ENCODE measurements around the gene TMEM250.
A peak's percentile ranks its signal among the peaks of the same experiment; 100 is the strongest.

The TMEM250 gene

GRCh38 chr9:136090768-136091581 is 27.7 kb downstream of the TMEM250 start:
- no peak for DNase-seq (ENCODE audit: low spot score in 2 of 2)
- no peak for ATAC-seq (replicated peaks; ENCODE audit: extremely low read depth, poor library complexity, severe bottlenecking)
- Mint-ChIP-seq H3K36me3 (ENCODE audit: insufficient read depth) (peaks cover 1% of the 10 kb centered on the region), H3K27ac (ENCODE audit: low read depth) (no peak overlapping the region), H3K9me3 (no peaks in the 10 kb centered on the region), H3K4me1 (peaks cover 30% of the 10 kb centered on the region), H3K27me3 (no peaks in the 10 kb centered on the region), H3K4me3 (no peak overlapping the region)

GRCh38 chr9:136090056-136090735 is 28.5 kb downstream of the TMEM250 start:
- Mint-ChIP-seq H3K4me3 (no peak overlapping the region), H3K36me3 (ENCODE audit: insufficient read depth) (peaks cover 1% of the 10 kb centered on the region), H3K9me3 (no peaks in the 10 kb centered on the region), H3K27ac (ENCODE audit: low read depth) (no peak overlapping the region), H3K27me3 (no peaks in the 10 kb centered on the region), H3K4me1 (peaks cover 30% of the 10 kb centered on the region)
- DNase-seq (ENCODE audit: low spot score in 2 of 2) (no peak), ATAC-seq (replicated peaks; ENCODE audit: extremely low read depth, poor library complexity, severe bottlenecking) (no peak)

GRCh38 chr9:136089697-136090045 is 29.0 kb downstream of the TMEM250 start:
- no peak overlapping the region for H3K27ac Mint-ChIP-seq (ENCODE audit: low read depth)
- no peak for DNase-seq (ENCODE audit: low spot score in 2 of 2)
- H3K36me3 Mint-ChIP-seq (ENCODE audit: insufficient read depth): peaks cover 1% of the 10 kb centered on the region
- H3K4me1 Mint-ChIP-seq: peaks cover 32% of the 10 kb centered on the region
- no peak for ATAC-seq (replicated peaks; ENCODE audit: extremely low read depth, poor library complexity, severe bottlenecking)
- no peak overlapping the region for H3K4me3 Mint-ChIP-seq
- no peaks in the 10 kb centered on the region for H3K27me3 Mint-ChIP-seq
- no peaks in the 10 kb centered on the region for H3K9me3 Mint-ChIP-seq

GRCh38 chr9:136088939-136089696 is 29.6 kb downstream of the TMEM250 start:
- ATAC-seq (replicated peaks; ENCODE audit: extremely low read depth, poor library complexity, severe bottlenecking) (peak; percentile 44), DNase-seq (ENCODE audit: low spot score in 2 of 2) (no peak)
- Mint-ChIP-seq H3K4me3 (no peak overlapping the region), H3K4me1 (peaks cover 37% of the 10 kb centered on the region), H3K27ac (ENCODE audit: low read depth) (no peak overlapping the region), H3K9me3 (no peaks in the 10 kb centered on the region), H3K27me3 (no peaks in the 10 kb centered on the region), H3K36me3 (ENCODE audit: insufficient read depth) (peaks cover 1% of the 10 kb centered on the region)

GRCh38 chr9:136088481-136088938 is 30.2 kb downstream of the TMEM250 start:
- no peak overlapping the region for H3K4me3 Mint-ChIP-seq
- H3K4me1 Mint-ChIP-seq: peaks cover 35% of the 10 kb centered on the region
- no peak for DNase-seq (ENCODE audit: low spot score in 2 of 2)
- no peaks in the 10 kb centered on the region for H3K9me3 Mint-ChIP-seq
- peaks cover 1% of the 10 kb centered on the region for H3K36me3 Mint-ChIP-seq (ENCODE audit: insufficient read depth)
- H3K27me3 Mint-ChIP-seq: no peaks in the 10 kb centered on the region
- ATAC-seq (replicated peaks; ENCODE audit: extremely low read depth, poor library complexity, severe bottlenecking): no peak
- no peak overlapping the region for H3K27ac Mint-ChIP-seq (ENCODE audit: low read depth)

GRCh38 chr9:136087741-136088480 is 30.8 kb downstream of the TMEM250 start:
- no peaks in the 10 kb centered on the region for H3K27me3 Mint-ChIP-seq

GRCh38 chr9:136086951-136087740 is 31.5 kb downstream of the TMEM250 start:
- no peaks in the 10 kb centered on the region for H3K9me3 Mint-ChIP-seq
- ATAC-seq (replicated peaks; ENCODE audit: extremely low read depth, poor library complexity, severe bottlenecking): no peak
- peaks cover 1% of the 10 kb centered on the region for H3K36me3 Mint-ChIP-seq (ENCODE audit: insufficient read depth)
- no peak for DNase-seq (ENCODE audit: low spot score in 2 of 2)
- no peak overlapping the region for H3K27ac Mint-ChIP-seq (ENCODE audit: low read depth)
- peaks cover 27% of the 10 kb centered on the region for H3K4me1 Mint-ChIP-seq
- H3K27me3 Mint-ChIP-seq: no peaks in the 10 kb centered on the region
- H3K4me3 Mint-ChIP-seq: no peak overlapping the region

More at GRCh38 chr9:136087741-136088480, 30.8 kb downstream of the TMEM250 start:
- H3K27ac Mint-ChIP-seq (ENCODE audit: low read depth): no peak overlapping the region
- H3K36me3 Mint-ChIP-seq (ENCODE audit: insufficient read depth): peaks cover 1% of the 10 kb centered on the region
- no peak overlapping the region for H3K4me3 Mint-ChIP-seq
- no peaks in the 10 kb centered on the region for H3K9me3 Mint-ChIP-seq
- ATAC-seq (replicated peaks; ENCODE audit: extremely low read depth, poor library complexity, severe bottlenecking) (no peak), DNase-seq (ENCODE audit: low spot score in 2 of 2) (no peak)
- peaks cover 29% of the 10 kb centered on the region for H3K4me1 Mint-ChIP-seq

GRCh38 chr9:136086213-136086881 is 32.3 kb downstream of the TMEM250 start:
- Mint-ChIP-seq H3K9me3 (no peaks in the 10 kb centered on the region), H3K27me3 (no peaks in the 10 kb centered on the region), H3K4me1 (peaks cover 22% of the 10 kb centered on the region), H3K4me3 (no peak overlapping the region), H3K27ac (ENCODE audit: low read depth) (no peak overlapping the region), H3K36me3 (ENCODE audit: insufficient read depth) (peaks cover 1% of the 10 kb centered on the region)
- ATAC-seq (replicated peaks; ENCODE audit: extremely low read depth, poor library complexity, severe bottlenecking) (no peak), DNase-seq (ENCODE audit: low spot score in 2 of 2) (no peak)

GRCh38 chr9:136085815-136086212 is 32.9 kb downstream of the TMEM250 start:
- peaks cover 1% of the 10 kb centered on the region for H3K36me3 Mint-ChIP-seq (ENCODE audit: insufficient read depth)
- H3K9me3 Mint-ChIP-seq: no peaks in the 10 kb centered on the region
- no peak overlapping the region for H3K27ac Mint-ChIP-seq (ENCODE audit: low read depth)
- no peaks in the 10 kb centered on the region for H3K27me3 Mint-ChIP-seq
- no peak overlapping the region for H3K4me3 Mint-ChIP-seq
- H3K4me1 Mint-ChIP-seq: peaks cover 21% of the 10 kb centered on the region
- ATAC-seq (replicated peaks; ENCODE audit: extremely low read depth, poor library complexity, severe bottlenecking): no peak
- no peak for DNase-seq (ENCODE audit: low spot score in 2 of 2)

GRCh38 chr9:136084063-136084944 is 34.4 kb downstream of the TMEM250 start:
- no peak for DNase-seq (ENCODE audit: low spot score in 2 of 2)
- H3K4me3 Mint-ChIP-seq: no peak overlapping the region

More at GRCh38 chr9:136084063-136084944, 34.4 kb downstream of the TMEM250 start:
- H3K36me3 Mint-ChIP-seq (ENCODE audit: insufficient read depth): no peaks in the 10 kb centered on the region
- no peak overlapping the region for H3K27ac Mint-ChIP-seq (ENCODE audit: low read depth)
- H3K27me3 Mint-ChIP-seq: no peaks in the 10 kb centered on the region
- peaks cover 21% of the 10 kb centered on the region for H3K4me1 Mint-ChIP-seq
- no peak for ATAC-seq (replicated peaks; ENCODE audit: extremely low read depth, poor library complexity, severe bottlenecking)
- no peaks in the 10 kb centered on the region for H3K9me3 Mint-ChIP-seq

Measured in central memory CD8-positive, alpha-beta T cell (primary cell).